T-helper 1 cell (primary cell): ENCODE results near the gene CD8A.
A peak's percentile ranks its signal among the peaks of the same experiment; 100 is the strongest.
"Not testable (repeated sequence)": the region's sequence is repeated elsewhere in the genome, so short reads cannot be mapped to it uniquely, and the experiment has no call there.

Experiments
- DNase-seq, 5 donors: peaks; one replicate each; pipeline ENCODE4 v3.0.0-alpha.2; 2012 to 2020

Gene CD8A

DNA sequence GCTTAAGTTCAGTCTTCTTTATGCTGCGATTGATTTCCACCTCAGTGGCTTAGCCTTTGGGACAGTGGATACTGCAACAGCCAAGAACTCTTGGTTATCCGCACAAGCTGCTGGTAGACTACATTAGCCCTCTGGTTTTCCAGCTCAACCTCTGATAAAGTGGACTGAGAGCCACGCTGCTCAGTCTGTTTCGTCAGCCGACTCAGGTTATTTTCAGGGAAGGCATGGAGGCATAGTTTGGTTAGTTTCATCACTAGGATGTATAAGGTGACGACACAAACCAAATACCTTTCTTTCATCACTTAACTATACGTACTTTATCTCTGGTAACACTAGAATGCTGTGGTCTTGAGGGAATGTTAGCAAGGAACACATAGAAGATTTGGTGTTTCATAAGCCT is 14.2 kb downstream of the CD8A start:
- DNase-seq, result no peak

DNA sequence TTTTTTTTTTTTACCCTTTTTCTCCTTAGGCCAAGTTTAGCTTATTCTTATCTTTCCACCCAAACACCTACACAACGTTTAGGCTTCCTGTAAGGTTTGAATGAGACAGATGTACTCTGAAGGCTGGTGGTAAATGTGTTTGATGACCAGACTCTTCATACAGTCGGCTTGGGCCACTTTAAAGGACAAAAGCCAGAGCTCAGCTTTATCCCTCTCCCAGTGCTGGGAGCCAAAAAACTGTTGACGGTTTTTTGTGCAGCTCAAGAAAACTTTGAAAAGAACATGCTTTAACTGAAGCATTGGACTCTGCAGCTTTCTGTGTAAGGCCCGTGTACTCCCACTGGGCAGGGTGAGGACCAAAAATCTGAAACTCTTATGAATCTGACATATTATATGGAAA is 15.4 kb downstream of the CD8A start:
- no peak for DNase-seq

DNA sequence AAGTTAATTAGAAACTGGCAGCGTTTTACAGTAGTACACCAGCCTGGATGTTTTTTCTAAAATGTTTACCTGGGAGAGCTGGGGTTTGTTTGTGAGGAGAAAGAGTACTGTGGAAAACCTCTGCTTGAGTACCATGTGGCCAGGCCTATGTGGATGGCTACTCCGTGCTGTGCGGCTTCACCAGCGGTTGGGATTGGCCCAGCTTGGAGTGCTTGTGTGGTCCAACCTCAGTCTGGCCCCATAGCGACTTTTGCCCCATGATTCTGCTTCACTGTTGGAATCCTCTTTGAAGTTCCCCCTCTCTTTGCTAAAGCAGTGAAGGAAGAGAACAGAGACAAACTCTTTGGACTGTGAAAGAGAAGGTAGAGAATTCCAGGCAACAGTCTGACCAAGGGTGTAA is 15.9 kb downstream of the CD8A start:
- DNase-seq, result no peak

DNA sequence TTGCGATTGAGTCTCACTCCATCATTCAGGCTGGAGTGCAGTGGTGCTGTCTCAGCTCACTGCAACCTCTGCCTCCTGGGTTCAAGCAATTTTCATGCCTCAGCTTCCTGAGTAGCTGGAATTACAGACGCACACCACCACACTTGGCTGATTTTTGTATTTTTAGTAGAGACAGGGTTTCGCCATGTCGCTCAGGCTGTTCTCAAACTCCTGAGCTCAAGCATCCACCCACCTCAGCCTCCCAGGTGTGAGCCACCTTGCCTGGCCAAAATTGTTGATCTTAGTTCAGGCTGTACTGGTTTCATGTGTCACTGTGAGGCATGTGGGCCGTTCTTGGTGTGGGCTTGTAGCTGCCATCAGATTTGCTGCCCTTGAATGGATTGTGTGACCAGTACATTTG is 18.1 kb downstream of the CD8A start:
- DNase-seq, result no peak

DNA sequence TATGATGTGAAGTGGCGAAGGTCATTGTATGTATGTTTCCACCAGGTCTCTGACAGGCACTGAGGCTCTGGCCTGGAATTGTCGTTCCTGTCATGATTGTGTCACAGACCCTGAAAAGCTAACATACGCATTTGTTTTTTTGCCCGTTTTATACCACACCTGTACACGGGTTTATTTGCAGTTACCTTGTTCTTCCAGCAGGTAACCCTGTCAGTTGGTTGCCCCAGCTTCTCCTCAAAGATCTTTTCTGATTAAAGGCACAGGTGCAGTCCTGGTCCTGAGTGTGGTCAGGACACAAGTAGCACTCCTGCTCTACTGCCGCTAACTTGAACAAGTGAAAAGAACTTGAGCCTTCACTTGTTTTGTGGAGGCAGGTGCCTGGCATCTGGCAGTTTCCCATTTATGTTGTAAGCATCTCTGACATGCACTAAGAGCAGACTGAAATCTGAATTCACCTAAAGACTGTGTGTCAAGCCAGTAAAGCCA is 19.9 kb downstream of the CD8A start:
- no peak for DNase-seq

DNA sequence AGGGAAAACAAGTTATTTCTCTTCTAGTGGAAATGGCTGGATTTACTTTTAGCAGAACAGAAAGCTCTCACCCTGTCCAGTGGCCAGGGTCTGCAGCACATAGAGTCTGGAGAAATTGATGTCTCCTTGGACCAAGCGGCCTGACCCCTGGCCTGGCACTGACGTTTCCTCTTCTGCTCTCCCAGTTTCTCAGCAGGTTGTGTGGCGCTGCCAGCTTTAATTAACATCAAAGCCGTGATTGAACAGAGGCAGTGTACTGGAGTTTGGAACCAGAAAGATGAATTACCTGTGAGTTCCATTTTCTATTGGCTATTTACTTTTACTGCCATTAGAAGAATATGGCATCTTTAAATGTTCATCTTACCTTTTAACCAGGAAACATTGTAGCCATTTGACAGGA is 20.9 kb downstream of the CD8A start:
- DNase-seq, result no peak

DNA sequence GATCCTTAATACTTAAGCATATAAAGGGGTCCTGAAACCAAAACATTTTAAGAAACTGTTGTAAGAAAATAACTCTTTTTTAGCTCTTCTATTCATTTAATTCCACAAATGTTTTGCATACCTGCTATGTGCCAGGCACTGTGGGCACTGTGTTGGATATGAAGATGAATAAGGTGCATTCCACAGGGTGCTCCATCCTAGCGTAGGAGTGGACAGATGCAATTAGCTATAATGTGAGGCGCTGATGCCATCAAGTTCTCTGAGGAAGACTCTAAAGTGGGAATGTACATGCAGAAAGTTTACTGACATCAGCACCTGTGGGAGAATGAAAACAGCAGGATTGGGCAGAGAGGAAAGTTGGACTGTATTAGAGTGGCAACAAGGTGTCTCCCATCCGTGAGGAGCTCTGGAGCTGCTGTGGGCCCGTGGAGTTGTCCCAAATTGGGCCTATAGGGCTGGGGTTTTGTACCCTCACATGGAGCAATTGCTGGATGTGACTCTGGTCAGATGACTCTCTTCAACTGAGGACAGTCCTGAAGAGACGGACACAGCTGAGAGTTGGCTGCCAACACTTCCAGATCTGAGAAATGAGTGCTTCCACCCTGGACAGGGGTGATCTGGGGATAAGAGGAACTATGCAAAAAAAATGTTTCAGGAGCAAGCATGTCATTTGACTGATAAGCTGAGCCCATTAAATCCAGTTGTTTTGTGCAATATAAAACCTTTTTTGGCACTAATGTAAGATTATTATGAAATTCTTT is 22.3 kb downstream of the CD8A start:
- no peak for DNase-seq

DNA sequence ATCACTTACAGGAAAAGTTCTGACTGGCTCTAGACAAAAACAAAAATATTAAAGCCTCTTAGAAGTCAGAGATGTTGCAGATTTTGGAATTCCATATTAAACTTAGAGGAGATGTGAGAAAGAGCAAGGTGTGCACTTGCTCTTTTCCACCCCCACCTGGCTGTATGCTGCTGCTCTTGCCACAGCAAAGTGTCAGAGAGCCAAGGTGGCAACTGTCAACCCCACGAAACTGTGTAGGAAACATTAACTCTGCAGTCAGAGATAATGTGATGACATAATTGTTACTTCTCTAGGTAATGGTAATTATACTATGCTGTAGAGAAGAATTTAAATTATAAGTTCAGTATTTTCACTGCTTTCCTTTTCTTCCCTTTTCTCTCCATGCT is 25.4 kb downstream of the CD8A start:
- no peak for DNase-seq

DNA sequence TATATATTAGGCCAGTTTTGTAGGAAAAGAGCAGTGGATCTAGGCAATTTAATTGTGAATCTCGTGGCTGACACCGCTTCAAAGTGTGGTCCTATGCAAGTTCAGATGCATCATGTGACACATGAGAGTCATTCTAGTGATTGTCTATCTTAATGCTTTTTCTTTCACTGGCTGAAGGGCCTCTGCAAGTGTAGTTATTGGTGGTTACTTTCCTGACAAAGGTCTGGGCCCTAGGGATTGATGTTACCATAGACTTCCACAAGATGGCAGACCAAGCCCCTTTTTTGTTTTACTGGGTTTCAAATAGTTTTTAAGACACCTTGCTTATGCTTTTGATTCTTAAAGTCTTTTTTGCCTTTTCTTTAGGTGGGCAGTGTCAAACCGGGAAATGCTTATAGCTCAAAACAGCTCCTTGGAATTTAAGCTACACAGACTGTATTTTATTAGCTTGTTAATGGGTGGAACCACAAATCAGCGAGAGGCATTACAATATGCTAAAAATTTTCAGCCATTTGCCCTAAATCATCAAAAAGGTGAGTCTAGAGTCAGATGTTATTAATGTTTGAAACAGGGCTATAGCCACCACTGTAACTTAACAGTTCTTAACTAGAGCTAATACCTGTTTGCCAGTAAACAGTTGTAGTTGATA is 25.9 kb downstream of the CD8A start:
- peak in 2 of 5 donors; percentile 16 to 31 for DNase-seq

DNA sequence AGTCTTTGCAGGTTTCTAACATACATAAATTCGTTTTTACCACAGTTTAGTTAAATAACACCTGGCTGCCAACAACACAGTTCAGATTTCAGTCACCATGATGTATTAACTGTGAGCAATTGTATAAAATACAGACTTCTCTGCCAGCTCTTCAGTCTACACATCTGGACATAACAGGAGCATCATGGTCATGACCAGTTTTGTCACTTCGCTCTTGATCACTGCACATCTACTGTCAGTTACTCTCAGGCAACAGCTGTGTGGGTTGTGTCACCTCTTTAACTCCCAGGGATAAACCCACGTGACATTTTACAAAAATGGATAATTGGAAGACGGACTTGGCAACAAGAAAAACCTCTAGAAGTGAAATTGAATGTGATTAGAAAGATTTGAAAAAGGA is 30.3 kb downstream of the CD8A start:
- DNase-seq, result no peak

DNA sequence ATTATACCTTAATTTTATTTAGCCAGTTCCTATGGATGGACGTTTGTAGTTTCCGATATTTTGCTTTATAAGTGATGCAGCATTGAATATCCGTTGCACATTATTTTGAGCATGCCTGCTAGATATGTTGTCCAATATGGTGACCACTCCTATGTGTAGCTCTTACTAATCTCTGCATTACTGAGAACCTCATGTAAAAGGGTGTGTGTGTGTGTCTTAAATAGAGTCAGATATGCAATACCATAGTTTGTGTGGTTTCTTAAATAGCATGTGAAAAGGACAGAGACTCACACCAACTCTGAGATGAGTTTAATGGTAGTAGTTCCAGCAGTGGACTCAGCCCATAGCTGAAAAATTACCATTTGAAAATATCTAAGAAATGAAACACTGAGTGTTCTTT is 32.3 kb downstream of the CD8A start:
- DNase-seq, result no peak

DNA sequence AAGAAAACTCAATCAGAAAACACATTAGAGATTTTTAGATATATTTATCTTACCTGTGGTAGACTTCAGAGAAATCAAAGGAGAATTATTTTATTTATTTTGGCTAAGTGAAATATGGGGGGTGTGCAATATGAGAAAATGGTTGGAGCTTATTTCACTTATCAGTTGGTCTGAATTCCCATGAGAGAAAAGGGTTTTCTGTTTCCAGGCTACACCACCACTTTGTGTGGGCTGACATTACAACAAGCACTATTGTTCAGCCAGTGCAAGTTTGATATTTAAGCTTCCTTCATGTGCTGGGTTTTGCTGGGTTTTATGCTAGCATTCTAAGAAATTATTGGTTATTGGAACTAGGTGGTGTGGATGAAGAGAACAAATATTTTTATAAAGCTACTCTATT is 37.1 kb downstream of the CD8A start:
- no peak for DNase-seq

DNA sequence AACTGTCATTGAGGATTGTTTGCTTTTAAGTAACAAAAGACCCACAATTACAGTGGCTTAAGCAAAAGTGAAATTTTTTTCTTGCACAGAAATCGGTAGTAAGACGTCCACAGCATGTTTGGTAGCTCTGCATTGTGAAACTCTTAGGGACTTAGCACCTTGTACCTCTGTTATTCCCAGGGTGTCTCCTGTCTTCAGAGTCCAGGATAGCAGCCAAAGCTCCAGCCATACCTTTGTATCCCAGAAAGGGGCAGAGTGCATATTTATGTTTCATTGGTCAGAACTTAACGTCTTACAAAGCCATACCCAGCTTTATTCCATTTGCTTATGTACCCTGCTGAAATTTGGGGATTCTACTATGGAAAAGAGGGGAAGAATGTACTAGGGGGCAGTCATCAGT is 37.8 kb downstream of the CD8A start:
- DNase-seq, result no peak

DNA sequence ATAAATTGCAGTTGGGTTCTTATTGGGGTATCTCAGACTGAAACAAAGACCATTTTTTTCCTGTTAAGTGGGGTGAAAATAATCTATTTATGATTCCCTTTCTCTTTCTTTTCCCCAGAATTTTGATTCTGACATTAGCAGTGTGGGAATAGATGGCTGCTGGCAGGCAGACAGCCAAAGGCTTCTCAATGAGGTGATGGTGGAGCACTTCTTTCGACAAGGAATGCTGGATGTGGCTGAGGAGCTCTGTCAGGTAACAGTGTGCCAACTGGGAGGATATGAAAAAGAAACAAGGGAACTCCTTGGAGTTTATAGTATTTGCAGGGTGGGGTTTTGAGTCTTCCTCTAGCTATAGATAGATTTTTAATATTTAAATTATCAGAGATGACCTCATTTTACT is 38.9 kb downstream of the CD8A start:
- DNase-seq, result no peak

DNA sequence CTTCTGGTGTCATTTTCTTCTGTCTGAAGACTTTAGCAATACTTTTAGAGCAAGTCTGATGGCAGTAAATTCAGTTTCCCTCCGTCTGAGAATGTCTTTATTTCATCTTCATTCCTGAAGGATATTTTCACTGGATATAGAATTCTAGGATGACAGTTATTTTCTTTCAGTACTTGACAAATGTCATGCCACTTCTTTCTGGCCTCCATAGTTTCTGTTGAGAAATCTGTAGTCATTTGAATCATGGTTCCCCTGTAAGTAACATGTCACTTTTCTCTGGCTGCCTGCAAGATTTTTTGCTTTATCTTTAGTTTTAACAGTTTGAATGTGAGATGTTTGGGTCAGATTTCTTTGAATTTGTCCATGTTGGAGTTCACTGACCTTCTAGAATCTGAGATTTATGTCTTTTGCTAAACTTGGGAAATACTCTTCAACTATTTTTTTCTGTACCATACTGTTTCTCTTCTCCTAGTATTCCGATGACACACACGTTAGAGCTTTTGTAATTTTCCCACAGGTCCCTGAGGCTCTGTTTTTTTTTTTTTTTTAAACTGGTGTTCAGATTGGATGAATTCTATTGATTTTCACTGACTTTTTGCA is 40.4 kb downstream of the CD8A start:
- DNase-seq, result no peak

DNA sequence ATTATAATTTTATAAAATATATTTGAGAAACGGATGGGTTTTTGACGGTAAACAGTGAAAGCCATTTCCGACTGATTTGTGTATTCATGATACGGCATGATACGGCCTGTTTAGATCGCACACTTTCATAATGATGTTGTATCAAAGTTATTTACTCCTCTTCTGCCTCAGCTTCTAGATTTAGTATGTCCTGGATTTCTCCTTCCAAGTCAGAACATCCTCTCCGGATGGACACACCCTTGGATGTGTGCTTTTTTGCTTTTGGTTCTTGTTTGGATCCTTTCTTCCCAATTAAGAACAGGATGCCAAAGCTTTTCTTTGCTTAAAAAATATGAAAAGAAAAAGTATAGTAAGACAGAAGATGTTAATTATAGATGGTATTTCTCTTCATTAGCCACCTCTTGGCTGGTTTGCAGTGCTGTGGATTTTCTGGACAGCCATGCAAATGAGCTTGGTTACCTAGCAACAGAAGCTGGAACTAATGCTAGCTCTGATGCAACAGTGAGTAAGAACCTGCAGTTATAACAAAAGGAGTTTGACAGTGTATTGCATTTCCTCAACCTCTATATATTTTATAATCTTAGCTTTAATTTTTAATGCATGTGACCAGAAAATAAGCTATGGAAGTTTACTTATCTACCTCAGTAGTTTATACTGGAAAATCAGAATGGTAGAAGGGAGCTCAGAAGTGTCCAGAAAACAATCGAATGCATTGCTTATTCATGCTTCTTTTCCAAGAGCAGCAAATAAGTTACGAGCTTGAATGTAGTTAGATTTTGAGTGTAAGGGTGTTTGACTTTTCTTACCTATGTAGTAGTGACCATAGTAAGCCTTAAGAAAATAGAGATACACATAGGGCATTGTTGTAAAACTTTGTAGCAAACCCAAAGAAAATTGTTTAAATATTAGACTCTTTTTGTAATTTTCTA is 42.7 kb downstream of the CD8A start:
- DNase-seq, result peak in 1 of 5 donors; percentile 74

DNA sequence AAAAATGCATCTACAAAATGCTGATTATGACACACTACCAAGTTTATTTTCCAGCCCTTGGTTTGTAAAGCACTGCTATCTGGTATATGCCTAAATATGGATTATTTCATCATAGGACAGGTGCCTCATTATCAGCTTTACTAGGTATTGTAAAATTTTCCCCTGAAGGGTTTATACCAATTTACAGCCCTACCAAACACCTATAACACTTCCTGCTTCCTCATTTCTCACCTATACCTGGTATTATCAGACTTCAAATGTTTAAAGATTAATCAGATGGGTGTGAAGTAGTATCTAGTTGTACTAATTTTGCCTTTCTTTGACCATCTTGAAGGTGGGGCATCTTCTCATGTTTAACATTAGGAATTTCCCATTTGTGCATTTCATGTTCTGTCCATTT is 43.8 kb downstream of the CD8A start:
- DNase-seq, result no peak

DNA sequence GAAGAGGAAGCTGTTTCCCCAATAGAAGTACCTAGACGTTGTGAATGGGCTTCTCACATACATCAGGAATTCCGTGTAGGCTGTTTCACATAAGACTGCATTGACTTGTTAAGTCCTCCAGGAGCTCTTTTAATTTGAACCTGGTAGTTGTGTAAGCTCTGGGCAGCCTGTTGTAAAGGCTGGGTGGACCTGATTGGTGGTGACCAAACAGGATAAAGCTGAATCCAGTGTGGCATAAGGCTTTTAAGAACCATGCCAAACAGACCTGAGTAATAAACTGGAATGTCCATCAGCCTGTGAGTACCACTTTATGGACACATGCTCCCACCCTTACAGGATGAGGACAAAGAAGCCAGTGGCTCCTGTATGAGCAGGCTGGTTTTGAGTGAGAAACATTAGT is 46.6 kb downstream of the CD8A start:
- no peak for DNase-seq

DNA sequence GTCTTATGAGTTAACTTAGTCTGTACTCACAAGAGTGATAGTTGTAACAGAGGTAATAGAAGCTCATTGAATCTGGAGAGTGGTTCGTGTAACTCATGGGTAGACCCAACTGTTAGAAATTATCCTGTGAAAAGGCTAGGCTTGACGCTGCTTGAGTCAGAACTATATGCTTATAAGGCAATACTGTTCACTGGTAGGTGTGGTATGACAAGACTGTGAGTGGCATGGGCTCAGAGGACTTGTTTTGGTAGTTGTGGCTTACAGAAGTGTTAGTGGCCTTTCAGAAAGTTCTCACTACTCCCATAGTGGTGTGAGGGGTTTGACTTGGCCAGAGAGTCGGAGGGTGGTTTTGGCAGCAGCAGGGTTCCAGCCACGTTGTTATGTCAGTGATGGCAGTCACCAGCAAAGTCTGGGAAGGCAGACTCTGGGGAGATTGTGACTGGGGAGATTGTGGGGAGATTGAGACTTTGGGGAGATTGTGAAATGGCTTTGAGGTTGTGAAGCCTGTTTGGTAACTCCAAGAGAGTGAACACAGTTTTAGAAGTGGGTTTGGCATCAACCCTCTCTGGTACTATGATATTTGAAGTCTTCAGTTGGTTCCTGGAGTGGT is 48.7 kb downstream of the CD8A start:
- not testable (repeated sequence) for DNase-seq

DNA sequence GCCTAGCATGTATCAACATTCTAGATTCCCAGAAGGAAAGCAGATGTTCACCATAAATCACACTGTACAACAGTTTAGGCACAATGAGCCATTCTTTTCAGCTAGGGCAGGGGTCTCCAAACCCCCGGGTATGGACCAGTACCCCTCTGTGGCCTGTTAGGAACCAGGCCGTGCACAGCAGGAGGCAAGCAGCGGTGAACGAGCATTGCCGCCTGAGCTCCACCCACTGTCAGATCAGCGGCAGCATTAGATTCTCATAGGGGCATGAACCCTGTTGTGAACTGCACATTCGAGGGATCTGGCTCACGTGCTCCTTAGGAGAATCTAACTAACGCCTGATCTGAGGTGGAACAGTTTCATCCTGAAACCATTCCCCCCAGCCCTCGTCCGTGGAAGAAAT is 50.8 kb downstream of the CD8A start:
- DNase-seq, result not testable (repeated sequence)

DNA sequence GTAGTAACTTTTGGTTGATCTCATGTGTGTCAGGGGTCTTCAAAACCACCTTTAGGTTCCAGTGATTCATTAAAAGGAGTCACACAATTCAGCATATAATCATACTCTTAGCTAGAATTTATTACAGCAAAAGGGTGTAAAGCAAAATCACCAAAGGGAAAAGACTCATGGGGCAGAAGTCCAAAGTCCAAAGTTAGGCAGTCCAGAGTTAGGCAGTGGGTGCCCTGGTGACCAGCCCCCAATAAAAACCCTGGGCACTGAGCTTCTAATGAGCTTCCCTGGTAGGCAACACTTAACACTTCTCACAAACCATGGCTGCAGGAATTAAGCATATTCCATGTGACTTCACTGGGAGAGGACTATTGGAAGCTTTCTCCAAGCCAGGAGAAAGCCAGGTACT is 51.2 kb downstream of the CD8A start:
- DNase-seq, result not testable (repeated sequence)

DNA sequence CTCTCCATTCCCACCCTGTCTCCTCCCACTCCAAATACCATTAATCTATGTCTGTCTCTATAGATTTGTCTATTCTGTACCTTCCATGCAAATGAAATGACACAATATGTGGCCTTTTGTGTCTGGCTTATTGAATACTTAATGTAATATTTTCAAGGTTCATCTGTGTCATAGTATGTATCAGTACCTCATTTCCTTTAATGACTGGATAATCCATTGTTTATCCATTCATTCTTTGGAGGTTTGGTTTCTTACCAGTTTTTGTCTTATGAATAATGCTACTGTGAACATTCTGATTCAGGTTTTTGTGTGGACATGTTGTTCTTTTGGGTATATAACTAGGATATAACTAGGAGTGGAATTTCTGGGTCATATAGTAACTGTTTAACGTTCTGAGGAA is 55.8 kb downstream of the CD8A start:
- not testable (repeated sequence) for DNase-seq
